MM.1S (cell line): Measurements from ENCODE around the gene FAM120B.

Source experiments
- EZH2phosphoT487 ChIP-seq: fragments of 300-600 bp; sonication (generic); IDR thresholded peaks from 2 replicates; pipeline ENCODE4 v1.6.1; 2018; ENCODE audit warnings: antibody characterized with exemption, low read length
- TF ChIP-seq, protein P1 (sequence below): fragments of 300-600 bp; sonication (generic); IDR thresholded peaks from 2 replicates; pipeline ENCODE4 v1.5.1; 2016; ENCODE audit warnings: antibody characterized with exemption, low read length, mixed read lengths

DNA sequence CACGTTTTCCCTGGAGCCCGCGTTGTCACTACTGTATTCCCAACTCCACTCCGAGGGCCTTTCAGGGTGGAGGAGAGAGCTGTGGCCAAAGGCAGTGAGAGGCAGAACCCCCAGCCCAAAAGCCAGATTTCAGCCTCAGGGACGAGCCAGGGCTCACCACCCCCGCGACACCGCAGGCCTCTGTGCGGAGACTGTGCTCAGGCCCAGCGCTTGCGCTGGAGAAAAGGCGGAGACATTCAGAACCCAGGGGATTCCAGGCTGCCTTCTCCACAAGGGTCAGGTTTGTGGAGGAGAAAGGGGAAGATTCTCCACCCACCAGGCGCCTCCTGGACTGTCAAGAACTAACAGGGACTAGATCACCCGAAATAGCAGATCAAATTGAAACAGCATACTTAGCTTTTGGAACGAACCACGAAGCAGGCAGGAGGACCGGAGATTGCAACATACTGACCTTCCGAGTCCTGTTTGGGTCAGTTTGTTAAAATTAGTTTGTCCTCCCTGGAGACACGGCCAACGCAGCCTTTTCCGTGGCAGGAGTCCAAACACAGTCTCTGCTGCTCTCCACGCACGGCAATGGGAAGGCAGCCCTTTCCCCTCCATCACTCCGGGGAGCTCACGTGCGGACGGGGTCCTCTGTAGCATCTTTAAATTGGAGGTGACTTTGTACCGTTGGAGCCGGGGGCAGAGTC, 30.0 kb upstream of the FAM120B start:
- TF ChIP-seq, protein P1, sequence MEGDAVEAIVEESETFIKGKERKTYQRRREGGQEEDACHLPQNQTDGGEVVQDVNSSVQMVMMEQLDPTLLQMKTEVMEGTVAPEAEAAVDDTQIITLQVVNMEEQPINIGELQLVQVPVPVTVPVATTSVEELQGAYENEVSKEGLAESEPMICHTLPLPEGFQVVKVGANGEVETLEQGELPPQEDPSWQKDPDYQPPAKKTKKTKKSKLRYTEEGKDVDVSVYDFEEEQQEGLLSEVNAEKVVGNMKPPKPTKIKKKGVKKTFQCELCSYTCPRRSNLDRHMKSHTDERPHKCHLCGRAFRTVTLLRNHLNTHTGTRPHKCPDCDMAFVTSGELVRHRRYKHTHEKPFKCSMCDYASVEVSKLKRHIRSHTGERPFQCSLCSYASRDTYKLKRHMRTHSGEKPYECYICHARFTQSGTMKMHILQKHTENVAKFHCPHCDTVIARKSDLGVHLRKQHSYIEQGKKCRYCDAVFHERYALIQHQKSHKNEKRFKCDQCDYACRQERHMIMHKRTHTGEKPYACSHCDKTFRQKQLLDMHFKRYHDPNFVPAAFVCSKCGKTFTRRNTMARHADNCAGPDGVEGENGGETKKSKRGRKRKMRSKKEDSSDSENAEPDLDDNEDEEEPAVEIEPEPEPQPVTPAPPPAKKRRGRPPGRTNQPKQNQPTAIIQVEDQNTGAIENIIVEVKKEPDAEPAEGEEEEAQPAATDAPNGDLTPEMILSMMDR: no peak
- no peak for TF ChIP-seq EZH2phosphoT487
